Mesothelial cell of epicardium (in vitro differentiated cells): ENCODE measurements around the gene MECR. TPM values are rescaled to one million over a fixed set of nuclear protein-coding genes. Genes with fewer than 3 reads are reported as not detected.
A peak's percentile ranks its signal among the peaks of the same experiment; 100 is the strongest.

Experiments
- DNase-seq, 2 experiments: peaks; one replicate each; pipeline ENCODE4 v3.0.0; 2021; ENCODE audit warnings: low spot score in 2 of 2; ENCODE audit not compliant: unreplicated experiment in 2 of 2
- H3K27ac Mint-ChIP-seq: 2 replicates; pipeline ENCODE4 v1.8.0; 2021; ENCODE audit warnings: mixed read lengths
- H3K27me3 Mint-ChIP-seq: 2 replicates; pipeline ENCODE4 v1.8.0; 2021; ENCODE audit warnings: low read depth, mixed read lengths
- H3K36me3 Mint-ChIP-seq: 2 replicates; pipeline ENCODE4 v1.8.0; 2021; ENCODE audit warnings: mixed read lengths
- H3K4me1 Mint-ChIP-seq: 2 replicates; pipeline ENCODE4 v1.8.0; 2021; ENCODE audit warnings: mixed read lengths
- H3K4me3 Mint-ChIP-seq: 2 replicates; pipeline ENCODE4 v1.8.0; 2021; ENCODE audit warnings: mild to moderate bottlenecking, moderate library complexity, mixed read lengths
- H3K9me3 Mint-ChIP-seq: 2 replicates; pipeline ENCODE4 v1.8.0; 2021; ENCODE audit warnings: mixed read lengths
- total RNA-seq: library from RNA; stranded (reverse); gene quantifications from 3 replicates; pipeline ENCODE4 v1.2.1, GENCODE V29; 2021
- TF ChIP-seq, protein P1 (sequence below): fragments of 200-600 bp; sonication (generic); IDR thresholded peaks from one replicate; pipeline ENCODE4 v1.5.0; 2021; ENCODE audit warnings: antibody characterized with exemption; ENCODE audit not compliant: unreplicated experiment

Gene MECR
- total RNA-seq, 1 donor from 2014 or later: 36.6 TPM

DNA sequence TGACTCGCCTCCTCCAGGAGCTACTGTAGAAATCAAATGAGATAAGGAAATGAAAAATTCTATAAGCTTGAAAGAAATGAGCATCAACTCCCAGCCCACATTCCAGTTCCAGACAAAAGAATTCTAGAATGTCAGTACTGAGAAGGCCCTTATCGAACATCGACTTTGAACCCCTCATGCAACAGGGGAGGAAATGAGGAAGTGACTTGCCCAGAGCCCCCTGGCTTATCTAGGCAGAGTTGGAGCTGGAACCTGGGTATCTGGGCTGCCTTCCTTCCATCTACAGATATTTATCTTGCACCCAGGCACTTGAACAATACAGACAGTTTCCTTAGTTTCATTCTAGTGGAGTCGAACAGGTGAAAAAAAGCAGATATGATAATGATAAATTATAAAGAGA, 22.3 kb downstream of the MECR start:
- peaks cover 12% of the 10 kb centered on the region for H3K4me1 Mint-ChIP-seq
- H3K4me3 Mint-ChIP-seq: no peak overlapping the region
- H3K27ac Mint-ChIP-seq: peak overlapping the region; percentile 23
- peaks cover 24% of the 10 kb centered on the region for H3K36me3 Mint-ChIP-seq
- H3K27me3 Mint-ChIP-seq: no peaks in the 10 kb centered on the region
- no peaks in the 10 kb centered on the region for H3K9me3 Mint-ChIP-seq
- TF ChIP-seq, protein P1, sequence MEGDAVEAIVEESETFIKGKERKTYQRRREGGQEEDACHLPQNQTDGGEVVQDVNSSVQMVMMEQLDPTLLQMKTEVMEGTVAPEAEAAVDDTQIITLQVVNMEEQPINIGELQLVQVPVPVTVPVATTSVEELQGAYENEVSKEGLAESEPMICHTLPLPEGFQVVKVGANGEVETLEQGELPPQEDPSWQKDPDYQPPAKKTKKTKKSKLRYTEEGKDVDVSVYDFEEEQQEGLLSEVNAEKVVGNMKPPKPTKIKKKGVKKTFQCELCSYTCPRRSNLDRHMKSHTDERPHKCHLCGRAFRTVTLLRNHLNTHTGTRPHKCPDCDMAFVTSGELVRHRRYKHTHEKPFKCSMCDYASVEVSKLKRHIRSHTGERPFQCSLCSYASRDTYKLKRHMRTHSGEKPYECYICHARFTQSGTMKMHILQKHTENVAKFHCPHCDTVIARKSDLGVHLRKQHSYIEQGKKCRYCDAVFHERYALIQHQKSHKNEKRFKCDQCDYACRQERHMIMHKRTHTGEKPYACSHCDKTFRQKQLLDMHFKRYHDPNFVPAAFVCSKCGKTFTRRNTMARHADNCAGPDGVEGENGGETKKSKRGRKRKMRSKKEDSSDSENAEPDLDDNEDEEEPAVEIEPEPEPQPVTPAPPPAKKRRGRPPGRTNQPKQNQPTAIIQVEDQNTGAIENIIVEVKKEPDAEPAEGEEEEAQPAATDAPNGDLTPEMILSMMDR: no peak
- no peak for DNase-seq

DNA sequence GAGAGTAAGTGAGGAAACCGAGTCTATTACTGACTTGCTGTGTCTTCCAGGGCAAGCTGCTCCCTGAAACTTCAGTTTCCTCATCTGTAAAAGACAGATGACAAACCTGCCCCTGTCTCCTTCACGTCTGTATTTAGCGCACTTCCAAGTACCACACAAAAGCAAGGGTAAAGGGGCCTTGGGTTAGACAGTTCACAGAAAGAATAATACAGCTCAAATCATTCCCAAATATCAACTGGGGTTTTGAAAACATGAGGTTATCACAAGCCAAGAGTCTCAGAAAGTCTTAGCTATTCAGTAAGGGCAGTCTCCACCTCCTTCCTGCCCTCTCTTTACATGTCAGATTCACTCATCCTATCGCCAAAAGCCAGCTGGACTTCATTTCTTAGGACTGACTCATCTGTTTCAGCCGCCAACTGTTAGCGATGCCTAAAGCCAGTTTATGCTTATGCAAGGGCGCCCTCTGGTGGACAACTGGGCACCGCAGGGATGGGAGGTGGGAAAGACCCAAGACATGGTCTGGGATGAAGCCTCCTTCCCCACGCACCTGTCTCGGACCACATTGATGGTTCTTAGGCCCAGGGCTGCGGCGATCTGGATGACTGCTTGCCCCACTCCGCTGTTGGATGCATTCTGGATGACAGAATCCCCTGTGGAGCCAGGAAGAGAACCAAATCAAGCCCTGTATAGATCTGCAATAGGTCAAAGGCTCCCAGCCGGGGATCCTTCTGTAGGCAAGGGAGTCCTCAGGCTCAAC, 28.0 kb downstream of the MECR start:
- Mint-ChIP-seq H3K27me3 (no peaks in the 10 kb centered on the region), H3K4me1 (peaks cover 16% of the 10 kb centered on the region), H3K36me3 (peaks cover 13% of the 10 kb centered on the region), H3K9me3 (no peaks in the 10 kb centered on the region), H3K27ac (peak overlapping the region; percentile 95), H3K4me3 (no peak overlapping the region)
- TF ChIP-seq, protein P1: peak; percentile 93
- peak; percentile 92 to 98 for DNase-seq

DNA sequence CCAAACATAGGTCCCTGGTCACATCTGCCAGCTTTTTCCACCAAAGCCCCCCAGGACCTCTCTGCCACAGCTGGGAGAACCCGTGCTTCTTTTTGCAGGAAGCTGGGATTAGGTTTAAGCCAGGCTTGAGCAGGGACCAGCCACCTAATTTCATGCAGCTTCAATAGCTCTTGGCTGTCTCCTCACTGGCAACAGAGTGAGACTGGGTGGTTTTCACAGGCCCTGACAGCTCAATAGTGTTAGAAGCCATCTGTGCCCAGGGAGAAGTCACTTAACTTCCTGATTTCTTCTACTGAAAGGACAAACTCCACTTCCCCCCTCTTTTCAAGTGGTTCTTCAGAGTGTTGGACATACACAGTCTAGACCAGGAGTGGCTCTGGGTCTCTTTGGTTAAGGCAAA, 28.7 kb downstream of the MECR start:
- peaks cover 16% of the 10 kb centered on the region for H3K4me1 Mint-ChIP-seq
- peak overlapping the region; percentile 95 for H3K27ac Mint-ChIP-seq
- DNase-seq: no peak
- peaks cover 13% of the 10 kb centered on the region for H3K36me3 Mint-ChIP-seq
- no peak overlapping the region for H3K4me3 Mint-ChIP-seq
- no peaks in the 10 kb centered on the region for H3K9me3 Mint-ChIP-seq
- H3K27me3 Mint-ChIP-seq: no peaks in the 10 kb centered on the region
- TF ChIP-seq, protein P1: no peak

DNA sequence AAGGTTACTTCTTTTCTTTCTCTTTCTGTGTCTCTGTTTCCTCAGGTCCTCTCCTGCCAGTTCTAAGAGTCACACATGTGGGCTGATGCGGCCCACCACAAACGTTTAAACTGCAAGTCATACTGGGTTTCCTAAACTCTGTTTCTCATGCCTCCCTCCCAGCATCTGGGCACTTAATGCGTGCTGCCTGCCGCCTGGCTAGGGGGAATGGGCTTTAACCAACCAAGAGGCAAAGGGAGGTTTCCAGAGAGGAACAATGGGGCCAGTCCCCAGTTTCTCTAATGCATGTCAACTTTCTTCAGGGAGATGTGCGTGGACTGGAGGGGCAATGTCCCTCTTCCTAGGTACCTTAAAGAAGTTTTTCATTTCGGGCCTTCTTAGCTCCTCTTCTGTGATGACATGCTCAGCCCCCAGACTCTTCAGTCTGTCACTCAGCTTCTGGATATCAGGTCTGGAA, 29.1 kb downstream of the MECR start:
- TF ChIP-seq, protein P1: no peak
- H3K4me1 Mint-ChIP-seq: peaks cover 16% of the 10 kb centered on the region
- H3K4me3 Mint-ChIP-seq: no peak overlapping the region
- peaks cover 13% of the 10 kb centered on the region for H3K36me3 Mint-ChIP-seq
- H3K9me3 Mint-ChIP-seq: no peaks in the 10 kb centered on the region
- H3K27me3 Mint-ChIP-seq: no peaks in the 10 kb centered on the region
- no peak for DNase-seq
- H3K27ac Mint-ChIP-seq: peak overlapping the region; percentile 95

DNA sequence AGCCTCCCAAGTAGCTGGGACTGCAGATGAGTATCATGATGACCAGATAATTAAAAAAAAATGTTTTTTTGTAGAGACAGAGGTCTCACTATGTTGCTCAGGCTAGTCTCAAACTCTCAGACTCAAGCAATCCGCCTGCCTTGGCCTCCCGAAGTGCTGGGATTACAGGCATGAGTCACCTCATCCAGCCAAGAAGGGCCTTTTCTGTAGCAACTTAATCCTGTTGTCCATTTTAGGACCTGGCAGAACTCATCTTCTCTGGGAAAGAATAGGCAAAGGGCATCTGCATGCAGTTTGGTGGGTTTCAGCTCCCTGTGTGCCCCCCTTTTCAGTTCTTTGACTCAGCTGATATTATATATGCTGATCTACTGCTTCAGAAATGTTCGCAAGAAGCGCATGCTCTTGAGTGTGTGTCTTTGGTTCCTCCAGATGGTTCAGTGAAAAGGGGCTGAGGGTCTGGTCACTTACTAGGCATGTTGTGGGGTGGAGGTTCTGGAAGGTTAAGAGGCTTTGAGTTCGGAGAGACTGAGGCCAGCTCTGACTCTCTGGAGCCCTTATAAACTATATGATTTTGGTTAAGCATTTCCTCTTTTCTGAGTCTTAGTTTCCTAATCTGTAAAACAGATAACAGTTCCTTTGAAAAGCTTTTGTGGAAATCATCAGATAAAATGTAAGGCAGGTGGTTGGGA, 29.7 kb downstream of the MECR start:
- Mint-ChIP-seq H3K4me3 (no peak overlapping the region), H3K27ac (peak overlapping the region; percentile 95), H3K9me3 (no peaks in the 10 kb centered on the region), H3K36me3 (peaks cover 13% of the 10 kb centered on the region), H3K27me3 (no peaks in the 10 kb centered on the region), H3K4me1 (peaks cover 16% of the 10 kb centered on the region)
- no peak for DNase-seq
- TF ChIP-seq, protein P1: no peak
